IPS-NIHi7 (cell line): Measurements from ENCODE around the gene CCDC137.

Experiments used
- DNase-seq: peaks from one replicate; pipeline ENCODE4 v3.0.0; 2012; ENCODE audit warnings: mixed read lengths; ENCODE audit errors: extremely low spot score

Gene CCDC137

DNA sequence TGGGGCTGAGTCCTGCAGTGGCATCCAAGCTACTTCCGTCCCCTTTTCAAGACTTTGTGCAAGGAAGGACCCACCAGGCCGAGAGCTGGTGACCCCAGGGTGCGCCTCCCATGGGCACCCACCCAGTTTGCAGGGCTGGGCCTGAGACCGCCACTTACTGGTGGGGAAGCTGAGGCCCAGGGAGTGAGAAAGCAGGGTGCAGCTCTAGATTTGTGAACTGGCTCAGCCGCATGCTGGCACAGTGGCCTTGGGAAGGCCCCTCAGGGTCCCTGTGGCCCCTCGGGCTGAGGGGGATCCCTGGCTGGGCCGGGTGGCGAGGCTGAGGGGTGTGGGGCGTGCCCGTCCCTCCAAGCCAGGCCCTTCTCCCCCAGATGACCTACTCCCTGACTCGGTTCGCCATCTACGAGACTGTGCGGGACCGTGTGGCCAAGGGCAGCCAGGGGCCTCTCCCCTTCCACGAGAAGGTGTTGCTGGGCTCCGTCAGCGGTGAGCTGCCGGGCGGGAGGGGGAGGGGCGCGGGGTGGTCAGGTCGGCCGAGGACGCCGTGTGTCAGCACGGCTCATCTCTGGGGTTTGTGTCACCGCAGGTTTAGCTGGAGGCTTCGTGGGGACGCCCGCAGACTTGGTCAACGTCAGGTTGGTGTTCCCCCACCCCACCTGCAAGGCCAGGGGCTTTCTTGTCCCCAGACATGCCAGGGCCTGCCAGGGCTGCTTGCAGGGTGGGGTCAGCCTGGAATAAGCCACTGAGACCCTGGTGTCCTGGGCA, 48.8 kb downstream of the CCDC137 start:
- no peak for DNase-seq

DNA sequence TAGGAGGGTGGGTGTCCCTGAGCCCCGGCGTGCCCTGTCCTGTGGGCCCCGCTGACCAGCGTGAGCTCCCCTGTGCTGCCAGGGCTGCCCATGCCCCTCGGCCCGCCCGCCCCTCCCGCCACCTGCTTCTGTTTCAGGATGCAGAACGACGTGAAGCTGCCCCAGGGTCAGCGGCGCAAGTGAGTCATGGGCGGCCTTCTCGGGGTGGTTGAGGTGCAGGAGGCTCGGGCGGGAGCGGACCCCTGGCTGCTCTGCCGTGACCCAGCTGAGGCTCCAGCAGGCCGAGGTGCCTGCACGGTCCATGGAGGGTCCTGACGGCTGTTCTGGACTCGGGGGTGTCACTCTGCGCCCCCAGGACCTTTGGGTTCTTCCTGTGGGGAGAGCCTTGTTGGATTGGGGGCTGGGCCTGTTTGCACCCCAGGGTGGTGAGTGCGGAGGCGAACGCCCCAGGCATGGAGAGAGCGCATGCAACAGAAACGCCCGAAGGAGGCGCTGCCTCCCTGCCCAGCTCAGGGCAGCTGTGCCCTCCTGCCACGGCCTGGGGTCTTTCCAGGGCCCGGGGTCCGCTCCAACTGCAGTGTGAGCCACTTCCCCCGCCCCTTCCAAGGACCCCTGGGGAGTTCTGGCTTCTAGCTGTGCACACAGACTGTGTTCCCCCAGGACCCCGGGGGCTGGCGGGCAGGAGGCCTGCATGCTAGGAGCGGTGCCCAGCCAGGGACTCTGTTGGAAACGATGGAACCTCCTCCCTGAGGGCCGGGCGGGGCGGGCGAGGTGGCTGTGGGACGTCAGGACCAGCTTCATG, 49.5 kb downstream of the CCDC137 start:
- no peak for DNase-seq

DNA sequence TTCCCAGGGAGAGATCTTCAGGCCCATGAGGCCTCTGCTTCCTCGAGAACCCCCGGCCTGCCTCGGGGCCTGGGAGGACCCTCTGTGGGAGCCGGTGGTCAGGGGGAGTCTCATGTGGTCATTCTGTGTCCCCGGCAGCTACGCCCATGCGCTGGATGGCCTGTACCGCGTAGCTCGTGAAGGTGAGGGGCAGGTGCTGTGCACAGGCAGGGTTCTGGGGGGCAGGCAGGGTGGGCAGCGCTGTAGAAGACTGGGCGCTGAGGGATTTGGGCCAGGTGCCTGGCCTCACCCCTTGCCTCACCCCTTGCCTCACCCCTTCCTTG, 50.1 kb downstream of the CCDC137 start:
- no peak for DNase-seq

GRCh38 chr17:81717049-81717765, 50.7 kb downstream of the CCDC137 start:
- DNase-seq: no peak

- no peak for DNase-seq
Observed at GRCh38 chr17:81717766-81718089, 51.2 kb downstream of the CCDC137 start.

- DNase-seq: no peak
Observed at GRCh38 chr17:81719410-81720266, 53.1 kb downstream of the CCDC137 start.

GRCh38 chr17:81720267-81721071, 53.9 kb downstream of the CCDC137 start:
- no peak for DNase-seq

DNA sequence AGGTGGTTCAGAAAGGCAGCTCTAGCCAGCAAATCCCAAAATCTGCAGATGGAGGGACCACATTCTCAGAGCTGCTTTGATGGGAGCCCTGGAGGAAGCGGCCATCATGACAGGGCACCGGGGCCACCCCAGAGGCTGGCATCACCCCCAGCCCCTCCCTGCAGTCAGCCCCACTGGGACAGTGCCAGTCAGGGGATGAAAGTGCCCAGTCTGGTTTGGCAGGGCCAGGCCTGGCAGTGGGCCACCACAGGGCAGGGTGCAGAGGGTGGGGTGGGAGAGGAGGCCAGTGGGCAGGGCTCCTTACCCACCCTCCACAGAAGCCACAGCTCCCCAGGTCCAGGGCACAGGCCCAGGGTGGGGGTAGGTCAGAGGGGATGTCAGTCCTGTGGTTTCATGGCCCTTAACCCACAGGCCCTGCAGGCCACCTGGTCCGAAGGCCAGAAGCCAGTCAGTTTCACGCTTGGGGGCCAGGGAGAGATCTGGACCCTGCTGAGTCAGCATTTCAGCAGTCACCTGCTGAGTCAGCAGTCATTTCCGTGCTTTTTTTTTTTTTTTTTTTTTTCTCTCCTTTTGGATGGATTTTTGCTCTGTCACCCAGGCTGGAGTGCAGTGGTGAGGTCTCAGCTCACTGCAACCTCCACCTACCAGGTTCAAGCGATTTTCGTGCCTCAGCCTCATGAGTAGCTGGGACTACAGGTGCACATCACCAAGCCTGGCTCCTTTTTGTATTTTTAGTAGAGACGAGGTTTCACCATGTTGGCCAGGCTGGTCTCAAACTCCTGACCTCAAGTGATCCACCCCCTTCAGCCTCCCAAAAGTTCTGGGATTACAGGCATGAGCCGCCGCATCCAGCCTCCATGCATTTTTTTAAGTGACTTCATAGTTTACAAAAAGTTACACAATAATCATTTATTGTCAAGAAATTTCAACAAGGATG, 55.9 kb downstream of the CCDC137 start:
- no peak for DNase-seq
